GM19324 (cell line): ENCODE results near the gene BEST1.
"Not testable (repeated sequence)": the region's sequence is repeated elsewhere in the genome, so short reads cannot be mapped to it uniquely, and the experiment has no call there.

Experiments used
- ATAC-seq: cut with Tn5 transposase; IDR thresholded peaks from one replicate; pipeline ENCODE4 v1.9.1; 2021; ENCODE audit warnings: mild to moderate bottlenecking, moderate library complexity; ENCODE audit not compliant: unreplicated experiment, low FRiP score

Gene BEST1

GRCh38 chr11:61946894-61947293 is 3.3 kb upstream of the BEST1 start:
- no peak for ATAC-seq

- ATAC-seq, result no peak
These were observed 2.5 kb upstream of the BEST1 start for GRCh38 chr11:61947486-61948210.

GRCh38 chr11:61948505-61948904 is 1.6 kb upstream of the BEST1 start:
- no peak for ATAC-seq

- no peak for ATAC-seq
These were observed 749 bp upstream of the BEST1 start for GRCh38 chr11:61949169-61950034.

- ATAC-seq, result no peak
These were observed 1.5 kb downstream of the BEST1 start for GRCh38 chr11:61951484-61952135.

- no peak for ATAC-seq
These were observed 2.7 kb downstream of the BEST1 start for GRCh38 chr11:61952882-61953281.

GRCh38 chr11:61953632-61954031 is 3.5 kb downstream of the BEST1 start:
- ATAC-seq, result not testable (repeated sequence)

- ATAC-seq, result no peak
These were observed 4.1 kb downstream of the BEST1 start for GRCh38 chr11:61954106-61954850.

GRCh38 chr11:61954851-61955421 is 4.8 kb downstream of the BEST1 start:
- ATAC-seq, result no peak

- ATAC-seq, result no peak
These were observed 5.4 kb downstream of the BEST1 start for GRCh38 chr11:61955422-61956135.

- ATAC-seq, result no peak
These were observed 6.3 kb downstream of the BEST1 start for GRCh38 chr11:61956191-61957020.

- no peak for ATAC-seq
These were observed 7.0 kb downstream of the BEST1 start for GRCh38 chr11:61957021-61957770.

- ATAC-seq, result no peak
These were observed 8.4 kb downstream of the BEST1 start for GRCh38 chr11:61958590-61958989.

GRCh38 chr11:61959114-61959513 is 9.0 kb downstream of the BEST1 start:
- ATAC-seq, result no peak

GRCh38 chr11:61959678-61960077 is 9.5 kb downstream of the BEST1 start:
- ATAC-seq, result no peak

GRCh38 chr11:61960532-61960931 is 10.4 kb downstream of the BEST1 start:
- ATAC-seq, result no peak

GRCh38 chr11:61961570-61962212 is 11.5 kb downstream of the BEST1 start:
- no peak for ATAC-seq
